Mucosa of descending colon (tissue), 3 donors: ENCODE results near the gene KRT3. TPM values are rescaled to one million over a fixed set of nuclear protein-coding genes. Genes with fewer than 3 reads are reported as not detected.

Experiments used
- ATAC-seq: fragments of 200-7000 bp; cut with Tn5 transposase; one replicate; pipeline ENCODE4 v1.9.1; 2020; ENCODE audit warnings: mild to moderate bottlenecking, moderate library complexity
- DNase-seq, 3 donors: peaks; one replicate each; pipeline ENCODE4 v3.0.0-alpha.2; 2020
- H3K36me3 ChIP-seq: fragments of 200-600 bp; one replicate; pipeline ENCODE4 v1.8.0; 2021; ENCODE audit warnings: low read depth, mild to moderate bottlenecking
- H3K4me1 ChIP-seq: fragments of 200-600 bp; one replicate; pipeline ENCODE4 v1.8.0; 2021; ENCODE audit warnings: low read depth, mild to moderate bottlenecking
- H3K4me3 ChIP-seq: fragments of 200-600 bp; one replicate; pipeline ENCODE4 v1.8.0; 2021; ENCODE audit warnings: mild to moderate bottlenecking
- H3K9me3 ChIP-seq: fragments of 200-600 bp; one replicate; pipeline ENCODE4 v1.8.0; 2021; ENCODE audit warnings: mild to moderate bottlenecking
- CTCF ChIP-seq: fragments of 200-600 bp; IDR thresholded peaks from one replicate; pipeline ENCODE4 v1.8.0; 2022; ENCODE audit warnings: antibody characterized with exemption, mild to moderate bottlenecking
- intact Hi-C, 2 donors: fragments of 100-400 bp; cut with DNase I in 1 of 2; cut with micrococcal nuclease in 1 of 2; formaldehyde crosslinking; loops; one replicate each; pipeline versions ENCODE4 v1.11.0 to v1.11.1; 2022; cut with DNase I, micrococcal nuclease
- total RNA-seq, 3 donors: library from RNA; stranded (reverse); fragmentation: NEBNext Ultra II Directional in 2 of 3; extraction: Animal tissue kit (Norgen Biotek cat#: 25700) in 2 of 3; gene quantifications; one replicate each; pipeline versions ENCODE4 v1.2.1 to v1.2.4, GENCODE V29; 2021 to 2023
- donor health status: DM: no; HTN: no; CAD: no; lungs with moderate emphysema.
- donor health status: DM: no; HTN: no; CAD: no.
- donor health status: DM: no; HTN: yes; CAD: no.

Gene KRT3
- total RNA-seq, 3 donors from 2014 or later: not detected

- DNase-seq (no peak), ATAC-seq (no peak)
- TF ChIP-seq CTCF: no peak
- Histone ChIP-seq H3K36me3 (no peaks in the 10 kb centered on the region), H3K4me1 (no peaks in the 10 kb centered on the region), H3K9me3 (no peaks in the 10 kb centered on the region), H3K4me3 (no peak overlapping the region)
- intact Hi-C loops: no loop called here
These were observed 5.3 kb downstream of the KRT3 start for GRCh38 chr12:52790427-52791270.

- TF ChIP-seq CTCF: no peak
- Histone ChIP-seq H3K4me3 (no peak overlapping the region), H3K36me3 (no peaks in the 10 kb centered on the region), H3K9me3 (no peaks in the 10 kb centered on the region), H3K4me1 (no peaks in the 10 kb centered on the region)
- intact Hi-C loops: no loop called here
- ATAC-seq (peak; percentile 91), DNase-seq (peak; percentile 50 to 72 (median 60))
These were observed 6.1 kb downstream of the KRT3 start for GRCh38 chr12:52789637-52790426.

GRCh38 chr12:52788876-52789636 lies 6.9 kb downstream of the KRT3 start:
- Histone ChIP-seq H3K9me3 (no peaks in the 10 kb centered on the region), H3K4me3 (no peak overlapping the region), H3K4me1 (no peaks in the 10 kb centered on the region), H3K36me3 (no peaks in the 10 kb centered on the region)
- DNase-seq: no peak
- no peak for ATAC-seq
- TF ChIP-seq CTCF: no peak
- intact Hi-C loops: no loop called here

- H3K36me3 ChIP-seq: no peaks in the 10 kb centered on the region
- TF ChIP-seq CTCF: no peak
- H3K9me3 ChIP-seq: no peaks in the 10 kb centered on the region
- H3K4me1 ChIP-seq: no peaks in the 10 kb centered on the region
- DNase-seq (no peak), ATAC-seq (no peak)
- no peak overlapping the region for H3K4me3 ChIP-seq
- intact Hi-C loops: no loop called here
These were observed 7.6 kb downstream of the KRT3 start for GRCh38 chr12:52788192-52788875.
